CD4-positive, alpha-beta T cell treated with Interleukin-15 for 4 hours (primary cell): ENCODE measurements around the gene ID3.

ENCODE experiments used
- DNase-seq: peaks from one replicate; pipeline ENCODE4 v3.0.0-alpha.2; 2020; ENCODE audit warnings: low spot score

The ID3 gene

GRCh38 chr1:23565776-23566175 is 6.5 kb upstream of the ID3 start:
- DNase-seq, result no peak

- DNase-seq, result no peak
These were observed 5.3 kb upstream of the ID3 start for GRCh38 chr1:23564529-23565122.

- DNase-seq, result no peak
These were observed 4.6 kb upstream of the ID3 start for GRCh38 chr1:23563755-23564374.

- no peak for DNase-seq
These were observed 3.7 kb upstream of the ID3 start for GRCh38 chr1:23563003-23563402.

GRCh38 chr1:23562137-23562876 is 3.0 kb upstream of the ID3 start:
- peak; percentile 16 for DNase-seq

GRCh38 chr1:23561813-23562100 is 2.5 kb upstream of the ID3 start:
- DNase-seq, result no peak

GRCh38 chr1:23561076-23561812 is 1.9 kb upstream of the ID3 start:
- no peak for DNase-seq

- DNase-seq, result no peak
These were observed 862 bp upstream of the ID3 start for GRCh38 chr1:23559985-23560741.

GRCh38 chr1:23558872-23559135 is 497 bp downstream of the ID3 start:
- no peak for DNase-seq

- DNase-seq, result no peak
These were observed 995 bp downstream of the ID3 start for GRCh38 chr1:23558140-23558871.

GRCh38 chr1:23557471-23558124 is 1.7 kb downstream of the ID3 start:
- no peak for DNase-seq

GRCh38 chr1:23556635-23557470 is 2.4 kb downstream of the ID3 start:
- no peak for DNase-seq

- no peak for DNase-seq
These were observed 3.2 kb downstream of the ID3 start for GRCh38 chr1:23555986-23556634.

- DNase-seq, result no peak
These were observed 3.9 kb downstream of the ID3 start for GRCh38 chr1:23555270-23555985.

- peak; percentile 86 for DNase-seq
These were observed 4.6 kb downstream of the ID3 start for GRCh38 chr1:23554481-23555269.

GRCh38 chr1:23554127-23554480 is 5.2 kb downstream of the ID3 start:
- DNase-seq, result no peak

- no peak for DNase-seq
These were observed 5.8 kb downstream of the ID3 start for GRCh38 chr1:23553231-23554126.
